B cell (primary cell): ENCODE measurements around the gene HMGCS1. TPM values are rescaled to one million over a fixed set of nuclear protein-coding genes. Genes with fewer than 3 reads are reported as not detected.
"Not testable (repeated sequence)": the region's sequence is repeated elsewhere in the genome, so short reads cannot be mapped to it uniquely, and the experiment has no call there.

Experiments
- ATAC-seq: fragments of 200-7000 bp; cut with Tn5 transposase; one replicate; pipeline ENCODE4 v1.10.0; 2021; ENCODE audit warnings: low read depth, mild to moderate bottlenecking, moderate number of reproducible peaks, moderate library complexity
- CTCF ChIA-PET: fragments of 350-600 bp; sonication (Branson Sonifier 250); formaldehyde crosslinking; loops from one replicate; lab custom pipeline; 2021; ENCODE audit warnings: antibody characterized with exemption, inconsistent platforms; lab: Charles Lee
- POLR2A ChIA-PET: fragments of 350-600 bp; sonication (Branson Sonifier 250); formaldehyde crosslinking; loops from one replicate; lab custom pipeline; 2021; ENCODE audit warnings: antibody characterized with exemption; lab: Charles Lee
- DNase-seq: peaks from one replicate; pipeline ENCODE4 v3.0.0; 2013
- H2AFZ ChIP-seq: 2 replicates; pipeline ENCODE4 v1.6.1; 2012; ENCODE audit warnings: mild to moderate bottlenecking, low read depth, low read length; ENCODE audit not compliant: insufficient read depth, poor library complexity, severe bottlenecking
- H3K27ac ChIP-seq, 2 donors: 1 replicate in 1 of 2; 2 replicates in 1 of 2; pipeline ENCODE4 v1.5.1; 2012 to 2013; ENCODE audit warnings: low read length in 2 of 2, mild to moderate bottlenecking in 2 of 2, moderate library complexity in 1 of 2
- H3K27me3 ChIP-seq, 4 experiments: fragments of 200-600 bp in 1 of 4; sonication (generic) in 1 of 4; replicated peaks in 1 of 4; 1 replicate in 2 of 4; 2 replicates in 2 of 4; pipeline versions ENCODE4 v1.6.1 to v1.7.0; 2013 to 2016; ENCODE audit warnings: low read length in 3 of 4, mild to moderate bottlenecking in 2 of 4, mixed read lengths in 1 of 4, moderate library complexity in 1 of 4; ENCODE audit not compliant: insufficient read depth in 4 of 4, control insufficient read depth in 3 of 4; ENCODE audit errors: control extremely low read depth in 1 of 4
- H3K36me3 ChIP-seq, 2 experiments: replicated peaks in 1 of 2; 1 replicate in 1 of 2; 2 replicates in 1 of 2; pipeline versions ENCODE4 v1.6.1 to v1.7.1; 2013; ENCODE audit warnings: low read length in 1 of 2; ENCODE audit not compliant: insufficient read depth in 2 of 2, control insufficient read depth in 1 of 2; ENCODE audit errors: control extremely low read depth in 1 of 2, extremely low read depth in 1 of 2
- H3K4me1 ChIP-seq, 2 donors: fragments of 200-600 bp in 1 of 2; sonication (generic) in 1 of 2; 1 replicate in 1 of 2; 2 replicates in 1 of 2; pipeline versions ENCODE4 v1.5.1 to v1.6.1; 2013 to 2017; ENCODE audit warnings: low read length in 2 of 2; ENCODE audit not compliant: control insufficient read depth in 2 of 2, insufficient read depth in 2 of 2
- H3K4me2 ChIP-seq: replicated peaks from 2 replicates; pipeline ENCODE3; 2012; ENCODE audit warnings: mild to moderate bottlenecking, low read depth, low read length; ENCODE audit not compliant: poor library complexity, severe bottlenecking
- H3K4me3 ChIP-seq, 5 experiments: fragments of 200-600 bp in 1 of 5; sonication (generic) in 1 of 5; 1 replicate in 3 of 5; 2 replicates in 2 of 5; pipeline versions ENCODE4 v1.5.1 to v1.7.0; 2011 to 2016; ENCODE audit warnings: low read length in 4 of 5, mild to moderate bottlenecking in 4 of 5, low read depth in 2 of 5, control low read depth in 1 of 5, moderate library complexity in 1 of 5; ENCODE audit not compliant: insufficient read depth in 1 of 5; ENCODE audit errors: control extremely low read depth in 1 of 5, extremely low read depth in 1 of 5
- H3K79me2 ChIP-seq: fragments of 200-600 bp; sonication (generic); one replicate; pipeline ENCODE4 v1.6.0; 2016; ENCODE audit warnings: low read length; ENCODE audit not compliant: control insufficient read depth, insufficient read depth
- H3K9ac ChIP-seq: fragments of 200-600 bp; sonication (generic); 2 replicates; pipeline ENCODE4 v1.6.1; 2017; ENCODE audit warnings: mild to moderate bottlenecking, low read length, moderate library complexity
- H3K9me3 ChIP-seq, 3 donors: one replicate each; pipeline versions ENCODE4 v1.6.1 to v1.7.1; 2013; ENCODE audit warnings: low read length in 2 of 3; ENCODE audit not compliant: control insufficient read depth in 2 of 3, insufficient read depth in 1 of 3; ENCODE audit errors: control extremely low read depth in 1 of 3
- H4K20me1 ChIP-seq: 2 replicates; pipeline ENCODE4 v1.6.0; 2012; ENCODE audit warnings: mild to moderate bottlenecking, low read length; ENCODE audit not compliant: insufficient read depth, control insufficient read depth, poor library complexity, severe bottlenecking
- H3K27ac Mint-ChIP-seq: one replicate; pipeline ENCODE4 v1.8.0; 2021; ENCODE audit warnings: mixed read lengths
- H3K27me3 Mint-ChIP-seq: one replicate; pipeline ENCODE4 v1.8.0; 2021; ENCODE audit warnings: mixed read lengths
- H3K4me1 Mint-ChIP-seq: one replicate; pipeline ENCODE4 v1.8.0; 2021; ENCODE audit warnings: mixed read lengths
- H3K4me3 Mint-ChIP-seq: one replicate; pipeline ENCODE4 v1.8.0; 2021; ENCODE audit warnings: mixed read lengths
- H3K9me3 Mint-ChIP-seq: one replicate; pipeline ENCODE4 v1.8.0; 2022; ENCODE audit warnings: mixed read lengths; ENCODE audit not compliant: insufficient read depth
- CTCF ChIP-seq: fragments of 200-600 bp; IDR thresholded peaks from one replicate; pipeline ENCODE4 v1.8.0; 2022; ENCODE audit warnings: antibody characterized with exemption, mild to moderate bottlenecking
- EZH2 ChIP-seq: IDR thresholded peaks from 2 replicates; pipeline ENCODE4 v1.6.1; 2012; ENCODE audit warnings: borderline replicate concordance, low read depth, mild to moderate bottlenecking, moderate library complexity, low read length; ENCODE audit not compliant: insufficient read depth, poor library complexity, severe bottlenecking
- WGBS: methylation state at CpG from one replicate; pipeline ENCODE4 v1.1.5; 2013; ENCODE audit warnings: missing lambda C conversion rate; ENCODE audit not compliant: insufficient coverage; 5-methylcytosine and 5-hydroxymethylcytosine counted together
- intact Hi-C: fragments of 100-400 bp; cut with micrococcal nuclease; formaldehyde crosslinking; loops from one replicate; pipeline ENCODE4 v1.10.0; 2022
- polyA plus RNA-seq: library from polyadenylated mRNA; depleted of rRNA; stranded (reverse); fragments of >200 nt; gene quantifications from 2 replicates; pipeline ENCODE4 v1.2.3, GENCODE V29; 2012
- total RNA-seq, 2 donors: library from RNA; stranded (reverse); fragments of 120-200 nt in 1 of 2; gene quantifications; 1 replicate in 1 of 2; 2 replicates in 1 of 2; pipeline versions ENCODE4 v1.2.3 to v1.2.4, GENCODE V29; 2013 to 2022

Gene HMGCS1
- total and polyA plus RNA-seq, 2 donors (not counting 1 experiment from before 2014, with no cell fraction given): 16.3 to 68.7 TPM

GRCh38 chr5:43309637-43310036 lies 3.6 kb downstream of the HMGCS1 start:
- Mint-ChIP-seq H3K4me3 (no peak overlapping the region), H3K9me3 (no peaks in the 10 kb centered on the region), H3K27me3 (no peaks in the 10 kb centered on the region), H3K27ac (no peak overlapping the region), H3K4me1 (peaks cover 51% of the 10 kb centered on the region)
- ATAC-seq (no peak), DNase-seq (no peak)
- intact Hi-C loops: loop anchor here (5.0 kb wide), 1 partner anchor 1382 kb away; the partner anchor contains the start of gene FBXO4
- H3K27me3 ChIP-seq: no peaks in the 10 kb centered on the region
- peaks cover 4 to 6% of the 10 kb centered on the region in 2 experiments for H3K36me3 ChIP-seq
- TF ChIP-seq CTCF: no peak
- no peak for TF ChIP-seq EZH2
- H3K4me2 ChIP-seq: no peak overlapping the region
- H3K4me3 ChIP-seq: no peak overlapping the region
- H4K20me1 ChIP-seq: peaks cover 39% of the 10 kb centered on the region
- H3K9me3 ChIP-seq: no peaks in the 10 kb centered on the region
- CTCF ChIA-PET: interaction anchor here (1.6 kb wide), 1 partner anchor 401 kb away, joined by 3 read pairs; no protein-coding TSS in a partner anchor
- H3K27ac ChIP-seq: peak overlapping the region in 1 of 2 donors; percentile 29
- peaks cover 76% of the 10 kb centered on the region for H3K79me2 ChIP-seq
- no peak overlapping the region for H2AFZ ChIP-seq
- H3K4me1 ChIP-seq: peaks cover 18 to 36% of the 10 kb centered on the region in 2 donors
- POLR2A ChIA-PET: interaction anchor here (0.6 kb wide), 1 partner anchor 359 kb away, joined by 3 read pairs; no protein-coding TSS in a partner anchor
- H3K9ac ChIP-seq: no peak overlapping the region

- H3K4me1 ChIP-seq: peaks cover 17 to 38% of the 10 kb centered on the region in 2 donors
- H3K4me2 ChIP-seq: no peak overlapping the region
- ATAC-seq: no peak
- H3K79me2 ChIP-seq: peaks cover 81% of the 10 kb centered on the region
- DNase-seq: no peak
- Mint-ChIP-seq H3K4me1 (peaks cover 52% of the 10 kb centered on the region), H3K27ac (no peak overlapping the region), H3K4me3 (no peak overlapping the region), H3K9me3 (no peaks in the 10 kb centered on the region), H3K27me3 (no peaks in the 10 kb centered on the region)
- CTCF ChIA-PET: interaction anchor here (1.5 to 1.6 kb wide), 2 partner anchors 81 to 400 kb away, joined by 3 read pairs; no protein-coding TSS in a partner anchor
- TF ChIP-seq CTCF (no peak), EZH2 (no peak)
- H3K27me3 ChIP-seq: no peaks in the 10 kb centered on the region
- intact Hi-C loops: no loop called here
- H3K9ac ChIP-seq: no peak overlapping the region
- 100% methylated on average over 2 of the region's 3 CpGs for WGBS
- H3K27ac ChIP-seq: peak overlapping the region in 1 of 2 donors; percentile 29
- peaks cover 39% of the 10 kb centered on the region for H4K20me1 ChIP-seq
- H3K4me3 ChIP-seq: no peak overlapping the region
- peaks cover 4 to 6% of the 10 kb centered on the region in 2 experiments for H3K36me3 ChIP-seq
- H2AFZ ChIP-seq: no peak overlapping the region
- no peaks in the 10 kb centered on the region for H3K9me3 ChIP-seq
- POLR2A ChIA-PET: interaction anchor here (0.6 kb wide), 1 partner anchor 359 kb away, joined by 3 read pairs; no protein-coding TSS in a partner anchor
Observed at GRCh38 chr5:43309122-43309521, 4.1 kb downstream of the HMGCS1 start.

GRCh38 chr5:43306954-43307353 lies 6.3 kb downstream of the HMGCS1 start:
- H3K4me1 Mint-ChIP-seq: peaks cover 51% of the 10 kb centered on the region

More at GRCh38 chr5:43306954-43307353, 6.3 kb downstream of the HMGCS1 start:
- H2AFZ ChIP-seq, H3K4me2 ChIP-seq, H3K27ac ChIP-seq, H3K4me3 Mint-ChIP-seq, H3K9ac ChIP-seq, H3K27me3 Mint-ChIP-seq, DNase-seq, ATAC-seq, H3K4me3 ChIP-seq, H3K27ac Mint-ChIP-seq, intact Hi-C loops, H3K9me3 Mint-ChIP-seq, H3K9me3 ChIP-seq, POLR2A ChIA-PET, H3K27me3 ChIP-seq: not testable (repeated sequence)
- CTCF ChIA-PET: interaction anchor here (0.7 to 2.7 kb wide), 5 partner anchors 82 to 395 kb away, joined by 3 to 12 read pairs (median 6); partner anchors contain the start of gene TMEM267
- Histone ChIP-seq H3K4me1 (peaks cover 3 to 38% of the 10 kb centered on the region in 2 donors), H3K36me3 (peaks cover 9 to 12% of the 10 kb centered on the region in 2 experiments), H4K20me1 (peaks cover 49% of the 10 kb centered on the region), H3K79me2 (peaks cover 97% of the 10 kb centered on the region)
- 97% methylated on average over 5 of the region's 5 CpGs for WGBS
